ENCODE data around the gene TSPEAR. TPM values are rescaled to one million over a fixed set of nuclear protein-coding genes. Genes with fewer than 3 reads are reported as not detected.

Gene TSPEAR
- total and polyA plus RNA-seq, 9 of the 15 experiments (the other 6 are each of a cell fraction or from before 2014, with no cell fraction given), result not detected

- 2% methylated on average over 12 of the region's 12 CpGs for WGBS (ENCODE audit: insufficient coverage, low coverage, missing lambda C conversion rate)
- Histone ChIP-seq H2AFZ (ENCODE audit: low read depth, low read length) (no peak overlapping the region), H3K79me2 (ENCODE audit: control insufficient read depth, insufficient read depth, low read length) (no peaks in the 10 kb centered on the region), H3K27me3 (ENCODE audit: control insufficient read depth in 2 of 2, insufficient read depth in 2 of 2, low read length in 2 of 2) (peaks cover 40 to 83% of the 10 kb centered on the region in 2 experiments), H3K9me1 (ENCODE audit: control insufficient read depth, insufficient read depth, low read length) (peaks cover 3% of the 10 kb centered on the region), H4K20me1 (replicated peaks; ENCODE audit: control insufficient read depth, insufficient read depth, low read length) (no peaks in the 10 kb centered on the region; the same call in 1 of the 2 replicates), H3K27ac (ENCODE audit: extremely low read depth, low read depth, low read length) (no peak overlapping the region), H3K4me2 (ENCODE audit: insufficient read depth, low read length) (no peak overlapping the region), H3K4me3 (no peak overlapping the region), H3K4me1 (replicated peaks in 1 of 2; ENCODE audit: control insufficient read depth in 2 of 2, insufficient read depth in 2 of 2, low read length in 2 of 2) (peaks cover 0 to 13% of the 10 kb centered on the region in 2 experiments; a peak in 1 of 5 replicates), H3K9ac (ENCODE audit: insufficient read depth in 1 of 2, low read depth in 2 of 2, low read length in 2 of 2) (no peak overlapping the region), H3K36me3 (ENCODE audit: control insufficient read depth, insufficient read depth, low read length) (no peaks in the 10 kb centered on the region), H3K9me3 (replicated peaks; ENCODE audit: control insufficient read depth, insufficient read depth, low read depth, low read length) (no peaks in the 10 kb centered on the region)
- ChIA-PET POLR2A (interaction anchor here (0.6 to 1.1 kb wide), 2 partner anchors 12 to 24 kb away, joined by 3 read pairs; no protein-coding TSS in a partner anchor), CTCF (ENCODE audit: low intra/inter-chr PET ratio) (no interaction called here)
- no peak for ATAC-seq
- no peak for DNase-seq (ENCODE audit: extremely low read depth in 1 of 4, low spot score in 3 of 4)
- no TSS peak for BruUV-seq (replicated peaks)
- TF ChIP-seq BRF1 (IDR thresholded peaks at IDR 0.05; ENCODE audit: borderline replicate concordance, extremely low read depth, insufficient read length), result no peak
- TF ChIP-seq RCOR1 (IDR thresholded peaks at IDR 0.05; ENCODE audit: borderline replicate concordance in 1 of 2, low read depth in 2 of 2, low read length in 2 of 2), result no peak
- no peak for TF ChIP-seq SMARCA5 (IDR thresholded peaks at IDR 0.05)
- no peak for TF ChIP-seq RAD51 (IDR thresholded peaks at IDR 0.05; ENCODE audit: borderline replicate concordance, low read depth)
- no peak for TF ChIP-seq HIVEP1 (CRISPR knock-in tag; IDR thresholded peaks at IDR 0.05)
- no peak for TF ChIP-seq ZFPM2 (CRISPR knock-in tag; IDR thresholded peaks at IDR 0.05)
- TF ChIP-seq TRIM28 (IDR thresholded peaks at IDR 0.05), result no peak
- TF ChIP-seq TRIM24 (IDR thresholded peaks at IDR 0.05), result no peak
- no peak for TF ChIP-seq MEF2D (tag; conservative IDR thresholded peaks at IDR 0.05; ENCODE audit: low read depth)
- no peak for TF ChIP-seq SMAD3 (CRISPR knock-in tag; conservative IDR thresholded peaks at IDR 0.05)
- no peak for TF ChIP-seq MAFG (tag; conservative IDR thresholded peaks at IDR 0.05)
- TF ChIP-seq SAP30 (IDR thresholded peaks at IDR 0.05; ENCODE audit: borderline replicate concordance, insufficient read depth, low read depth, low read length, poor library complexity, severe bottlenecking), result no peak
- TF ChIP-seq MTA2 (IDR thresholded peaks at IDR 0.05; ENCODE audit: low read depth), result no peak
- TF ChIP-seq POLR3G (IDR thresholded peaks at IDR 0.05; ENCODE audit: extremely low read depth, insufficient read length, insufficient replicate concordance), result no peak
- TF ChIP-seq LARP7 (IDR thresholded peaks at IDR 0.05), result no peak
- no peak for TF ChIP-seq NR2C1 (IDR thresholded peaks at IDR 0.05)
- TF ChIP-seq NR2C1 (tag; IDR thresholded peaks at IDR 0.05), result no peak
- no peak for FAIRE-seq
- intact Hi-C loops (cut with micrococcal nuclease) (no loop called here), in situ Hi-C loops (cut with MboI) (no loop called here)
These were observed 9.8 kb downstream of the TSPEAR start for GRCh38 chr21:44701541-44701940.
